Measurements from ENCODE around the gene PDZRN3. TPM values are rescaled to one million over a fixed set of nuclear protein-coding genes. Genes with fewer than 3 reads are reported as not detected.

The PDZRN3 gene
- total RNA-seq, 1 experiment from 2014 or later, result 17.5 TPM

GRCh38 chr3:73481888-73482287 is 142.9 kb downstream of the PDZRN3 start:
- H3K9me2 ChIP-seq (replicated peaks; ENCODE audit: insufficient read depth, low read length), result no peaks in the 10 kb centered on the region
- H3K79me2 ChIP-seq (ENCODE audit: low read length), result no peaks in the 10 kb centered on the region
- H3K27ac ChIP-seq (ENCODE audit: low read length), result no peak overlapping the region
- H2AFZ ChIP-seq (ENCODE audit: low read length), result no peak overlapping the region
- no peak overlapping the region for H3K4me2 ChIP-seq (ENCODE audit: low read depth, low read length, poor library complexity, severe bottlenecking)
- no peak overlapping the region for H3K9ac ChIP-seq (ENCODE audit: low read length)
- H3K4me3 ChIP-seq (ENCODE audit: low read length), result no peak overlapping the region
- H3K4me1 ChIP-seq (ENCODE audit: low read length), result peaks cover 23% of the 10 kb centered on the region
- H3K36me3 ChIP-seq (ENCODE audit: insufficient read depth, low read length), result no peaks in the 10 kb centered on the region
- no peaks in the 10 kb centered on the region for H3K27me3 ChIP-seq (ENCODE audit: low read length)
- H3K9me3 ChIP-seq (ENCODE audit: low read length), result no peaks in the 10 kb centered on the region
- H4K20me1 ChIP-seq (ENCODE audit: insufficient read depth, low read depth, low read length), result no peaks in the 10 kb centered on the region
- DNase-seq, result no peak

- Histone ChIP-seq H3K9ac (ENCODE audit: low read length) (no peak overlapping the region), H4K20me1 (ENCODE audit: insufficient read depth, low read depth, low read length) (no peaks in the 10 kb centered on the region), H3K4me2 (ENCODE audit: low read depth, low read length, poor library complexity, severe bottlenecking) (no peak overlapping the region), H3K4me1 (ENCODE audit: low read length) (peaks cover 13% of the 10 kb centered on the region), H3K27me3 (ENCODE audit: low read length) (no peaks in the 10 kb centered on the region), H3K36me3 (ENCODE audit: insufficient read depth, low read length) (no peaks in the 10 kb centered on the region), H3K4me3 (ENCODE audit: low read length) (no peak overlapping the region), H3K9me3 (ENCODE audit: low read length) (no peaks in the 10 kb centered on the region), H3K9me2 (replicated peaks; ENCODE audit: insufficient read depth, low read length) (no peaks in the 10 kb centered on the region), H3K79me2 (ENCODE audit: low read length) (no peaks in the 10 kb centered on the region), H2AFZ (ENCODE audit: low read length) (no peak overlapping the region), H3K27ac (ENCODE audit: low read length) (no peak overlapping the region)
- no peak for DNase-seq
These were observed 144.5 kb downstream of the PDZRN3 start for GRCh38 chr3:73480187-73480672.

GRCh38 chr3:73479325-73479724 is 145.4 kb downstream of the PDZRN3 start:
- H3K9me2 ChIP-seq (replicated peaks; ENCODE audit: insufficient read depth, low read length), result no peaks in the 10 kb centered on the region
- no peak overlapping the region for H2AFZ ChIP-seq (ENCODE audit: low read length)
- no peaks in the 10 kb centered on the region for H4K20me1 ChIP-seq (ENCODE audit: insufficient read depth, low read depth, low read length)
- H3K36me3 ChIP-seq (ENCODE audit: insufficient read depth, low read length), result no peaks in the 10 kb centered on the region
- H3K27ac ChIP-seq (ENCODE audit: low read length), result no peak overlapping the region
- H3K4me1 ChIP-seq (ENCODE audit: low read length), result peaks cover 4% of the 10 kb centered on the region
- H3K79me2 ChIP-seq (ENCODE audit: low read length), result no peaks in the 10 kb centered on the region
- H3K27me3 ChIP-seq (ENCODE audit: low read length), result no peaks in the 10 kb centered on the region
- H3K4me3 ChIP-seq (ENCODE audit: low read length), result no peak overlapping the region
- DNase-seq, result no peak
- no peak overlapping the region for H3K9ac ChIP-seq (ENCODE audit: low read length)
- no peaks in the 10 kb centered on the region for H3K9me3 ChIP-seq (ENCODE audit: low read length)
- H3K4me2 ChIP-seq (ENCODE audit: low read depth, low read length, poor library complexity, severe bottlenecking), result no peak overlapping the region

- DNase-seq, result no peak
- H3K4me3 ChIP-seq (ENCODE audit: low read length), result no peak overlapping the region
These were observed 145.9 kb downstream of the PDZRN3 start for GRCh38 chr3:73478858-73479257.

GRCh38 chr3:73475717-73476116 is 149.0 kb downstream of the PDZRN3 start:
- Histone ChIP-seq H3K79me2 (ENCODE audit: low read length) (no peaks in the 10 kb centered on the region), H3K4me3 (ENCODE audit: low read length) (no peak overlapping the region), H3K9me2 (replicated peaks; ENCODE audit: insufficient read depth, low read length) (no peaks in the 10 kb centered on the region), H3K36me3 (ENCODE audit: insufficient read depth, low read length) (no peaks in the 10 kb centered on the region), H3K4me2 (ENCODE audit: low read depth, low read length, poor library complexity, severe bottlenecking) (no peak overlapping the region), H3K9me3 (ENCODE audit: low read length) (no peaks in the 10 kb centered on the region), H3K27ac (ENCODE audit: low read length) (no peak overlapping the region), H4K20me1 (ENCODE audit: insufficient read depth, low read depth, low read length) (no peaks in the 10 kb centered on the region), H3K27me3 (ENCODE audit: low read length) (no peaks in the 10 kb centered on the region), H3K9ac (ENCODE audit: low read length) (no peak overlapping the region), H3K4me1 (ENCODE audit: low read length) (no peaks in the 10 kb centered on the region), H2AFZ (ENCODE audit: low read length) (no peak overlapping the region)
- DNase-seq, result no peak

More at GRCh38 chr3:73478858-73479257, 145.9 kb downstream of the PDZRN3 start:
- no peak overlapping the region for H3K9ac ChIP-seq (ENCODE audit: low read length)
- H3K9me3 ChIP-seq (ENCODE audit: low read length), result no peaks in the 10 kb centered on the region
- H3K27ac ChIP-seq (ENCODE audit: low read length), result no peak overlapping the region
- no peak overlapping the region for H3K4me2 ChIP-seq (ENCODE audit: low read depth, low read length, poor library complexity, severe bottlenecking)
- H4K20me1 ChIP-seq (ENCODE audit: insufficient read depth, low read depth, low read length), result no peaks in the 10 kb centered on the region
- H2AFZ ChIP-seq (ENCODE audit: low read length), result no peak overlapping the region
- no peaks in the 10 kb centered on the region for H3K36me3 ChIP-seq (ENCODE audit: insufficient read depth, low read length)
- H3K9me2 ChIP-seq (replicated peaks; ENCODE audit: insufficient read depth, low read length), result no peaks in the 10 kb centered on the region
- H3K79me2 ChIP-seq (ENCODE audit: low read length), result no peaks in the 10 kb centered on the region
- no peaks in the 10 kb centered on the region for H3K27me3 ChIP-seq (ENCODE audit: low read length)
- H3K4me1 ChIP-seq (ENCODE audit: low read length), result no peaks in the 10 kb centered on the region

- Histone ChIP-seq H3K27me3 (ENCODE audit: low read length) (no peaks in the 10 kb centered on the region), H3K9ac (ENCODE audit: low read length) (no peak overlapping the region), H3K9me3 (ENCODE audit: low read length) (no peaks in the 10 kb centered on the region), H3K4me3 (ENCODE audit: low read length) (no peak overlapping the region), H2AFZ (ENCODE audit: low read length) (no peak overlapping the region), H3K9me2 (replicated peaks; ENCODE audit: insufficient read depth, low read length) (no peaks in the 10 kb centered on the region), H3K4me2 (ENCODE audit: low read depth, low read length, poor library complexity, severe bottlenecking) (no peak overlapping the region), H3K4me1 (ENCODE audit: low read length) (no peaks in the 10 kb centered on the region), H3K27ac (ENCODE audit: low read length) (no peak overlapping the region), H3K79me2 (ENCODE audit: low read length) (no peaks in the 10 kb centered on the region), H4K20me1 (ENCODE audit: insufficient read depth, low read depth, low read length) (no peaks in the 10 kb centered on the region), H3K36me3 (ENCODE audit: insufficient read depth, low read length) (no peaks in the 10 kb centered on the region)
- DNase-seq, result no peak
These were observed 149.6 kb downstream of the PDZRN3 start for GRCh38 chr3:73475175-73475574.

- Histone ChIP-seq H3K9me2 (replicated peaks; ENCODE audit: insufficient read depth, low read length) (no peaks in the 10 kb centered on the region), H2AFZ (ENCODE audit: low read length) (no peak overlapping the region), H3K4me2 (ENCODE audit: low read depth, low read length, poor library complexity, severe bottlenecking) (no peak overlapping the region), H3K79me2 (ENCODE audit: low read length) (no peaks in the 10 kb centered on the region), H3K27me3 (ENCODE audit: low read length) (no peaks in the 10 kb centered on the region), H3K36me3 (ENCODE audit: insufficient read depth, low read length) (no peaks in the 10 kb centered on the region), H3K4me3 (ENCODE audit: low read length) (no peak overlapping the region), H3K27ac (ENCODE audit: low read length) (no peak overlapping the region), H4K20me1 (ENCODE audit: insufficient read depth, low read depth, low read length) (no peaks in the 10 kb centered on the region), H3K4me1 (ENCODE audit: low read length) (no peaks in the 10 kb centered on the region), H3K9me3 (ENCODE audit: low read length) (no peaks in the 10 kb centered on the region), H3K9ac (ENCODE audit: low read length) (no peak overlapping the region)
- DNase-seq, result no peak
These were observed 150.1 kb downstream of the PDZRN3 start for GRCh38 chr3:73474619-73475018.

GRCh38 chr3:73473898-73474416 is 150.8 kb downstream of the PDZRN3 start:
- H3K4me3 ChIP-seq (ENCODE audit: low read length), result no peak overlapping the region
- H4K20me1 ChIP-seq (ENCODE audit: insufficient read depth, low read depth, low read length), result no peaks in the 10 kb centered on the region
- no peak overlapping the region for H3K9ac ChIP-seq (ENCODE audit: low read length)
- H3K4me1 ChIP-seq (ENCODE audit: low read length), result no peaks in the 10 kb centered on the region
- H2AFZ ChIP-seq (ENCODE audit: low read length), result no peak overlapping the region
- H3K9me2 ChIP-seq (replicated peaks; ENCODE audit: insufficient read depth, low read length), result no peaks in the 10 kb centered on the region
- no peak for DNase-seq
- no peaks in the 10 kb centered on the region for H3K27me3 ChIP-seq (ENCODE audit: low read length)
- H3K9me3 ChIP-seq (ENCODE audit: low read length), result no peaks in the 10 kb centered on the region
- no peak overlapping the region for H3K27ac ChIP-seq (ENCODE audit: low read length)
- H3K79me2 ChIP-seq (ENCODE audit: low read length), result no peaks in the 10 kb centered on the region
- no peak overlapping the region for H3K4me2 ChIP-seq (ENCODE audit: low read depth, low read length, poor library complexity, severe bottlenecking)
- no peaks in the 10 kb centered on the region for H3K36me3 ChIP-seq (ENCODE audit: insufficient read depth, low read length)

Data from Karpas-422 (cell line).